Head of caudate nucleus (tissue), 42 donors: Measurements from ENCODE around the gene CHN2.

ENCODE experiments used
- DNase-seq, 42 donors: peaks; one replicate each; pipeline versions ENCODE4 v3.0.0 to v3.0.0-alpha.2; 2020 to 2021; ENCODE audit warnings: mixed read lengths in 7 of 42
- intact Hi-C: fragments of 100-400 bp; cut with DNase I; formaldehyde crosslinking; loops from one replicate; pipeline ENCODE4 v1.15.0; 2022

CHN2 gene

DNA sequence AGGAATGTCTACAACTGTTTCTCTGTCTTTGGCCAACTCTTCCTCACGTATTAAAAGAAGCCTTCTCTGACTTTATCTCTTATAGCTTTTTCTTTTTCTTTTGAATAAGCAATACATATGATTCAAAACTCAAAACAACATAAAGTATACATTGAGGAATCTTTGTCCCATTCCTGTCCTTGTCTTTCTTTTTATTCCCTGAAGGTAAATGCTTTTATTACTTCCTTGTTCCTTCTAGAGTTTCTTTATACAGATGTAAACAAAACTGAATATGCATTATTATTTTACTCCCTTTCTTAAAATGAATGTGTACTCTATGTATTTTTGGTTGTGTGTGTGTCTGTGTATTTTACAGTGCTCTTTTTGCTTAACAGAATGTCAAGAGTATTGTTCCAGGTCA lies 170.1 kb downstream of the CHN2 start:
- no peak for DNase-seq
- intact Hi-C loops, result no loop called here

- intact Hi-C loops, result no loop called here
- no peak for DNase-seq
Observed at GRCh38 chr7:29365423-29365822, 170.8 kb downstream of the CHN2 start.

- intact Hi-C loops, result no loop called here
- DNase-seq, result no peak
Observed at GRCh38 chr7:29367784-29368183, 173.2 kb downstream of the CHN2 start.

GRCh38 chr7:29369909-29370488 lies 175.4 kb downstream of the CHN2 start:
- intact Hi-C loops, result no loop called here

GRCh38 chr7:29370531-29371314 lies 176.1 kb downstream of the CHN2 start:
- peak in 9 of 42 donors; percentile 10 to 48 (median 25) for DNase-seq
- intact Hi-C loops, result no loop called here

More at GRCh38 chr7:29369909-29370488, 175.4 kb downstream of the CHN2 start:
- peak in 1 of 42 donors; percentile 27 for DNase-seq

GRCh38 chr7:29371472-29371871 lies 176.9 kb downstream of the CHN2 start:
- intact Hi-C loops, result no loop called here
- DNase-seq, result no peak

GRCh38 chr7:29372351-29373090 lies 177.9 kb downstream of the CHN2 start:
- intact Hi-C loops, result no loop called here
- DNase-seq, result no peak

DNA sequence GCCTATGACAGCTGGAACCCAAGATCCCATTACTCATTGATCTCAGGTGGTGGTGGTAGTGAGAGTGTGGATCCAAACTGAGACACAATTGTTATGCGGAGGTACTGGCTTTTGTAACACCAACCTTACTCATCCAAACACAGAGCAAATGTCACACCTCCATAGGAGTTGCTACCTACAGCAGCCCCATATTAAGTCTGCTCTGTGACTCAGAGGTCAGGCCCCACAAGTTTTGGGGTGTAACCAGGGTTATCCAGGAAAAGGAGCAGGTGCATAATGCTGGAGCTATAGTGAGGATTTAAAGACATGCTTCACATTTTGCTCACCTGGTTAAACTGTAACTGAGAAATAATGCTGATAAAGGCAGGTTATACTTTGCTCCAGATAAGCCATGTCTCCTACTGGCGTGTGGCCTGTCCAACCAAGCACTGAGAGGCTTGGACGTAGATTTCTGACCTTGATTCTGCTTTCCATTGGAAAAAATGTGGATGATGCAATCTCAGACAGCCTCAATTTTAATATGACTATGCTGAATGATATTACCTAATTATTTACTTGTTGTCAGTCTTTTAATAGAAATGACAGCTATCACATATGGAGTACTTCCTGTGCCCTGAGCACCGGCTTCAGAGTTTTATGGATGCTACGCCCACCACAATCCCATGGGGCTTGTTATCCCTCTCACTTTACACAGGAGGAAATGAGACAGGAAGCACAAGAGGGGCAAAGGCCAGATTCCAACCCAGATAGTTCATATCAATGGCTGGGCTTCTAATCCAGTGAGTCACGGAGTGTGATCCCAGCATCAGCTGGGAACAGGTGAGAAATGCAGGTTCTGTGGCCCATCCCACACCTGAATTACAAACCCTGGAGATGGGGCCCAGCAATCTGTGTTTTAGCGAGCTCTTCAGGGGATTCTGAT lies 181.3 kb downstream of the CHN2 start:
- peak in 1 of 42 donors; percentile 21 for DNase-seq

DNA sequence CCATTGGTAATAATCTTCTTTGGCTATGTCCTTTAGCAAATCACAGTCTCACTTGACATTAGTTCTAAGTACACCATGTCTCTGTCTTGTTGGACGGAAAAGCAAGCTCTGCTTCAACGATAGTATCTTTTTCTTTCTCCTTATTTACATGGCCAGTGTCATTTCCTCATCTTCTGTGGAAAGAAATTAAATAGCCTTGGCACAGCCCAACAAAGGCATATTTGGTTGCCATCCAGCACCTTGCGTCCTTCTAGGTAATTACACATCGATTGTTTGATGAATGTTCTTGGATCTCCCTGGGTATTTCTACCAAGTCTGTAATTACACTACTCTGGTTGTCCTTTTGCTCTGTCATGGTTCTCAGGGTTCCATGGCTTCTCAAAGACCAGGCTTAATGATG lies 183.1 kb downstream of the CHN2 start:
- no peak for DNase-seq
- intact Hi-C loops, result no loop called here

More for the DNA sequence above, 181.3 kb downstream of the CHN2 start:
- intact Hi-C loops, result no loop called here

DNA sequence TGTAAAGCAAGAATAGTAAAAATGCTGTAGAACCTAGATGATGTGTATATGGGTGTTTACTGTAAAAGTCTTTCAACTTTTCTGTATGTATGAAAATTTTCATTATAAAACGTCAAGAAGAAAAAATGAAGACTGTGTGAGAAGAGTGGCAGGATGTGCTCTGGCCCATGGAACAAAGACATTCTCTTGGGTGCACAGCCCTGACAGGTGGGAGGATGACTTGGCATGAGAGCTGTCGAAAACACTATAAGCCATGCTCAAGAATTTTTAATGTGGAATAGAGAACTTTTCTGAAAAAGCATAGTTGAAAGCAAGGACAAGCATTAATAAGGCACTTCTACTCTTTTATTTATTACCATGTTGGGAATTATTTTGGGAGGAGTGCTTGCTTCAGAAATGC lies 185.0 kb downstream of the CHN2 start:
- intact Hi-C loops, result no loop called here
- peak in 19 of 42 donors; percentile 14 to 66 (median 26) for DNase-seq

DNA sequence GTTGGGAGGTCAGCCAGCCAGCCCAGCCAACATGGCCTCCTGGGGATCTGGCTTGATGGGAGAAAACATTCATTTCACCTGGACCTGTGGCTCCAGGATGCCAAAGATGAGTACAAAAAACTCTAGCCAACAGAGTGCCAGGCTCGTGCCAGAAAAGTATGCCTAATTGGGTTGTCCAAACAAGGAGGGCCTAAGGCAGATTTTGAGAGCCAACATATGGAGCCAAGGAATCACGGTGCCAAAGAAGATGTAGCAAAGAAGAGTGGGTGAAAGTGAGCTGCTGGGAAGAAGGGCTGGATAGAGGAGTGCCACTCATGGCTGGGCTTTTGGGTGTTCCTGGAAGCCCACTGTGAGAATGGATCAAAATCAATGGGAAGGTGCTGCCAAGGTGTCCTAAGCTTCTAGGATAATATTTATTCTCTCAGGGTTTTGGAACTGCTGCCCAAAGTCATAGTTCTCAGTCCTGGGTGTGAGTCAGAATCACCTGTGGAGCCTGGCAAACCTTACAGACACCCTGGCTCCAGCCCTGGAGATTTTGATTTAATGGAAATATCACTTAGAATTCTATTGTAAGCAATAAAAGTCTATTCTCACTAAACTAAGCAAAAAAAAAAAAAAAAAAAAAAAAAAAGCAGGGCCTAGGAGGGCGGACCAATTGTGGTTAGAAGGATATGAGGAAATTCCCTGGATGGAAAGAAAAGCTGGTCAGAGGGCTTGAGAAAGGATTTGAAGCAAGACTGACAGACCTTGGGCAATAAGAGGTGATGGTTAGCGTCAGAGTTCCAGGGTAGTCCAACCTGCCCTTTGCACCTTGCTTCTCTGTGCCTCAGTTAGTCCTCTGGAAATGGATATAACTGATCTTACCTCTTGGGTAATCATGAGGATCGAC lies 186.9 kb downstream of the CHN2 start:
- DNase-seq, result no peak
- intact Hi-C loops, result no loop called here

GRCh38 chr7:29384277-29384676 lies 189.7 kb downstream of the CHN2 start:
- intact Hi-C loops, result no loop called here
- DNase-seq, result peak in 1 of 42 donors; percentile 33

DNA sequence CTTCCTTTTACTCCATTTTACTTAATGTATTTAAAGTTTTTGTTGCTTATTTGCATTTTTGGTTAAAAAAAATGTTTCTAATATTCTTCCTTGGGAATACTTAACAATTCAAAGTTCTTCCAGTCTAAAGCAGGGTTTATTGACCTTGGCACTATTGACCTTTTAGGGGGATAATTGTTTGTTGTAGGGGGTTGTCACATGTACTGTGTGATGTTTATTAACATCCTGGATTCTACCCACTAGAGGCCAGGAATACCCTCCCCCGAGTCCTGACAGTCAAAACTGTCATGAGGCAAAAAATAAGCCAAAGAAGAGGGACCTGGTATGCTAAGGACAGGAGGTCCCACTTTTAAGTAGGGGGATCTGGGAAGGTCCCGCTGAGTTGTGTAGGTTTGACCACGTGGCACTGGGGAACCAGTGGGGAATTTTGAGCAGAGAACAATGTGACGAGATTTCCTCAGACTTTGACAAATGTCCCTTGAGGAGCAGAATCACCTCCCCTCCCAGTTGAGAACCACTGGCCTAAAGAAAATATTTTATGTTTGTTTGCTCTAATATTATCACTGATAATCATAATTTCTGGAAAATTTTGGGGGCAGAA lies 190.7 kb downstream of the CHN2 start:
- intact Hi-C loops, result no loop called here
- peak in 1 of 42 donors; percentile 18 for DNase-seq

- DNase-seq, result peak in 1 of 42 donors; percentile 34
- intact Hi-C loops, result no loop called here
Observed at GRCh38 chr7:29386196-29386765, 191.7 kb downstream of the CHN2 start.

- intact Hi-C loops, result no loop called here
- no peak for DNase-seq
Observed at GRCh38 chr7:29391262-29391661, 196.7 kb downstream of the CHN2 start.

- intact Hi-C loops, result no loop called here
- DNase-seq, result peak in 1 of 42 donors; percentile 21
Observed at GRCh38 chr7:29394321-29394720, 199.7 kb downstream of the CHN2 start.

DNA sequence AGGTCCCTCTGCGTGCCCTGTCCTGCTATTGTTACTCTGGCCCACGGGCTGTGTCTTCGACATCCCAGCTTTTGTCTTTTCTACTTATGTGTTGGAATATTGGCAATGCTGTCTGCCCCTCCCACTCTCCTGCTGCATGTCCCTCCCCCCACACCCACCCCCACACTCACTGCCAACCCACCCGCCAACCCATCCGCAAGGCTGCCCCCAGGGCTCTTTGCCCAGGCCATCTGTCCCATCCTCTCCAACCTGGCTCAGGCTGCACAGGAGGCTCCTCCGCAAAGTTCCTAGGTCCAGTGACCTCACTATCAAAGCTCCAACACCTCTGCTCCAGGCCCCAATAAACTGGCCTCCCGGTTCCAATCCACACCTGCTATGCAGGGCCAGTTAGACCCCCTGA lies 202.0 kb downstream of the CHN2 start:
- intact Hi-C loops, result no loop called here
- DNase-seq, result no peak
